A673 (cell line): ENCODE results near the gene DLG5. TPM values are rescaled to one million over a fixed set of nuclear protein-coding genes. Genes with fewer than 3 reads are reported as not detected.

ENCODE experiments used
- BruUV-seq: library from RNA; stranded (reverse); fragments of 400-500 nt; replicated peaks from 2 replicates; lab custom pipeline; 2021; lab: Mats Ljungman, UMichigan
- CTCF ChIA-PET: fragments of 300-600 bp; sonication (Branson Sonifier 250); formaldehyde crosslinking; loops from one replicate; lab custom pipeline; 2022; ENCODE audit warnings: antibody characterized with exemption; lab: Charles Lee
- POLR2A ChIA-PET: fragments of 300-600 bp; sonication (Branson Sonifier 250); formaldehyde crosslinking; loops from one replicate; lab custom pipeline; 2022; ENCODE audit warnings: antibody characterized with exemption; ENCODE audit not compliant: low non-redundant PET; lab: Charles Lee
- DNase-seq: peaks from one replicate; pipeline ENCODE4 v3.0.0-alpha.2; 2015; ENCODE audit warnings: low spot score
- H3K27ac ChIP-seq: fragments of 200-600 bp; sonication (generic); 2 replicates; pipeline ENCODE4 v1.5.1; 2016; ENCODE audit warnings: mixed run types, low read depth, mild to moderate bottlenecking, mixed read lengths, antibody characterized with exemption, low read length; ENCODE audit not compliant: poor library complexity, severe bottlenecking
- H3K27me3 ChIP-seq: fragments of 200-600 bp; sonication (generic); replicated peaks from 2 replicates; pipeline ENCODE4 v1.6.1; 2017; ENCODE audit warnings: mixed run types, low read depth, mild to moderate bottlenecking, mixed read lengths, antibody characterized with exemption, low read length; ENCODE audit not compliant: insufficient read depth, poor library complexity
- H3K36me3 ChIP-seq: fragments of 200-600 bp; sonication (generic); 2 replicates; pipeline ENCODE4 v1.6.1; 2016; ENCODE audit warnings: mixed run types, mild to moderate bottlenecking, mixed read lengths, antibody characterized with exemption, low read length; ENCODE audit not compliant: insufficient read depth, poor library complexity, severe bottlenecking
- H3K4me1 ChIP-seq: fragments of 200-600 bp; sonication (generic); 2 replicates; pipeline ENCODE4 v1.6.1; 2017; ENCODE audit warnings: mixed run types, mild to moderate bottlenecking, mixed read lengths, antibody characterized with exemption, low read length; ENCODE audit not compliant: insufficient read depth, poor library complexity, severe bottlenecking
- H3K4me3 ChIP-seq: fragments of 200-600 bp; sonication (generic); 2 replicates; pipeline ENCODE4 v1.5.1; 2016; ENCODE audit warnings: low read depth, mixed run types, mild to moderate bottlenecking, mixed read lengths, low read length; ENCODE audit not compliant: poor library complexity, severe bottlenecking
- H3K9me3 ChIP-seq: fragments of 200-600 bp; sonication (generic); 2 replicates; pipeline ENCODE4 v1.6.1; 2016; ENCODE audit warnings: mixed run types, low read depth, mild to moderate bottlenecking, mixed read lengths, antibody characterized with exemption, low read length; ENCODE audit not compliant: poor library complexity, severe bottlenecking
- EZH2 ChIP-seq: fragments of 200-600 bp; sonication (generic); IDR thresholded peaks from 2 replicates; pipeline ENCODE4 v1.6.1; 2017; ENCODE audit warnings: borderline replicate concordance, low read depth, mild to moderate bottlenecking, mixed read lengths, antibody characterized with exemption, low read length; ENCODE audit not compliant: poor library complexity, severe bottlenecking
- intact Hi-C: fragments of 100-400 bp; cut with micrococcal nuclease; formaldehyde crosslinking; loops from one replicate; pipeline ENCODE4 v1.10.0; 2022; ENCODE audit not compliant: unreplicated experiment
- total RNA-seq: library from RNA; stranded (reverse); gene quantifications from 2 replicates; pipeline ENCODE4 v1.2.3, GENCODE V29; 2021
- TF ChIP-seq, protein P1 (sequence below): fragments of 300-800, 200-600 bp; sonication (generic); conservative IDR thresholded peaks from 2 replicates; pipeline ENCODE4 v1.5.1; 2017; ENCODE audit warnings: low read depth, mild to moderate bottlenecking, antibody characterized with exemption, low read length, moderate library complexity, mixed read lengths

Gene DLG5
- total RNA-seq, 1 experiment from 2014 or later: 44.0 TPM

DNA sequence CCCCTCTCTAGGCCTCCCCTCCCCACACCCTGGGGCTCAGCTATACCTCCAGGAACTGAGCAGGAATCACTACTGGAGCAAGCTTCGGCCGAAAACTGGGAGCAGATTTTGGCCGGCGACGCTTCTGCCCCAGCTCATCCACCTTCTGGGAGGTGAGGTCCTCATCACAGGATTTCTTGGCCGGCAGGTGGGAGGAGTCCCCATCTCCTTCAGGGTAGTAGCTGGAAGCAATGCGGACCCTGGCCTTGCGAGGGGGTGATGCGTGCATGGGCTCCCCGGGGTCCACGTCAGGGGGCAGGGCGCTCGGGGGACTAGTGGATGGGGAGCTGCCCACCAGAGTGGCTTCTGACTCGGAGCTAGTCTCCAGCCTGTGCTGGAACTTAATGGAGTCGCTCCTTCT is 105.5 kb downstream of the DLG5 start:
- Histone ChIP-seq H3K36me3 (peaks cover 14% of the 10 kb centered on the region), H3K4me1 (no peaks in the 10 kb centered on the region), H3K27ac (no peak overlapping the region), H3K4me3 (no peak overlapping the region), H3K27me3 (no peaks in the 10 kb centered on the region), H3K9me3 (no peaks in the 10 kb centered on the region)
- ChIA-PET CTCF (no interaction called here), POLR2A (no interaction called here)
- no TSS peak for BruUV-seq
- intact Hi-C loops: no loop called here
- no peak for DNase-seq
- no peak for TF ChIP-seq EZH2
- TF ChIP-seq, protein P1, sequence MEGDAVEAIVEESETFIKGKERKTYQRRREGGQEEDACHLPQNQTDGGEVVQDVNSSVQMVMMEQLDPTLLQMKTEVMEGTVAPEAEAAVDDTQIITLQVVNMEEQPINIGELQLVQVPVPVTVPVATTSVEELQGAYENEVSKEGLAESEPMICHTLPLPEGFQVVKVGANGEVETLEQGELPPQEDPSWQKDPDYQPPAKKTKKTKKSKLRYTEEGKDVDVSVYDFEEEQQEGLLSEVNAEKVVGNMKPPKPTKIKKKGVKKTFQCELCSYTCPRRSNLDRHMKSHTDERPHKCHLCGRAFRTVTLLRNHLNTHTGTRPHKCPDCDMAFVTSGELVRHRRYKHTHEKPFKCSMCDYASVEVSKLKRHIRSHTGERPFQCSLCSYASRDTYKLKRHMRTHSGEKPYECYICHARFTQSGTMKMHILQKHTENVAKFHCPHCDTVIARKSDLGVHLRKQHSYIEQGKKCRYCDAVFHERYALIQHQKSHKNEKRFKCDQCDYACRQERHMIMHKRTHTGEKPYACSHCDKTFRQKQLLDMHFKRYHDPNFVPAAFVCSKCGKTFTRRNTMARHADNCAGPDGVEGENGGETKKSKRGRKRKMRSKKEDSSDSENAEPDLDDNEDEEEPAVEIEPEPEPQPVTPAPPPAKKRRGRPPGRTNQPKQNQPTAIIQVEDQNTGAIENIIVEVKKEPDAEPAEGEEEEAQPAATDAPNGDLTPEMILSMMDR: no peak

GRCh38 chr10:77820349-77820748 is 106.2 kb downstream of the DLG5 start:
- Histone ChIP-seq H3K9me3 (no peaks in the 10 kb centered on the region), H3K4me3 (no peak overlapping the region), H3K36me3 (peaks cover 14% of the 10 kb centered on the region), H3K27me3 (no peaks in the 10 kb centered on the region), H3K27ac (no peak overlapping the region), H3K4me1 (no peaks in the 10 kb centered on the region)
- TF ChIP-seq, protein P1: no peak
- no peak for TF ChIP-seq EZH2
- DNase-seq: no peak
- ChIA-PET CTCF (no interaction called here), POLR2A (no interaction called here)
- no TSS peak for BruUV-seq
- intact Hi-C loops: no loop called here

- H3K9me3 ChIP-seq: no peaks in the 10 kb centered on the region
- H3K27me3 ChIP-seq: no peaks in the 10 kb centered on the region
- H3K4me3 ChIP-seq: no peak overlapping the region
- TF ChIP-seq EZH2: no peak
- TF ChIP-seq, protein P1: no peak
- no TSS peak for BruUV-seq
- H3K27ac ChIP-seq: no peak overlapping the region
- intact Hi-C loops: no loop called here
- no peaks in the 10 kb centered on the region for H3K4me1 ChIP-seq
- ChIA-PET POLR2A (no interaction called here), CTCF (no interaction called here)
- no peak for DNase-seq
- H3K36me3 ChIP-seq: peaks cover 14% of the 10 kb centered on the region
Observed at GRCh38 chr10:77819210-77820112, 107.1 kb downstream of the DLG5 start.
